Spleen (tissue), 11 donors: ENCODE data around the gene RBAK. TPM values are rescaled to one million over a fixed set of nuclear protein-coding genes. Genes with fewer than 3 reads are reported as not detected.

Source experiments
- DNase-seq: peaks from one replicate; pipeline ENCODE4 v3.0.0-alpha.2; 2020
- H3K27ac ChIP-seq, 8 donors: fragments of 200-600 bp; sonication (generic) in 7 of 8; 1 replicate in 4 of 8; 2 replicates in 4 of 8; pipeline versions ENCODE4 v1.5.0 to v1.8.0; 2016 to 2021; ENCODE audit warnings: inconsistent platforms in 4 of 8, mild to moderate bottlenecking in 4 of 8, moderate library complexity in 1 of 8
- H3K27me3 ChIP-seq, 7 donors: fragments of 200-600 bp; sonication (generic) in 6 of 7; replicated peaks in 1 of 7; 1 replicate in 4 of 7; 2 replicates in 3 of 7; pipeline versions ENCODE4 v1.5.0 to v1.8.0; 2016 to 2021; ENCODE audit warnings: inconsistent platforms in 3 of 7, mild to moderate bottlenecking in 1 of 7
- H3K36me3 ChIP-seq, 6 donors: fragments of 200-600 bp; sonication (generic) in 5 of 6; 1 replicate in 4 of 6; 2 replicates in 2 of 6; pipeline versions ENCODE4 v1.5.0 to v1.8.0; 2016 to 2021; ENCODE audit warnings: inconsistent platforms in 2 of 6
- H3K4me1 ChIP-seq, 6 donors: fragments of 200-600 bp; sonication (generic) in 5 of 6; 1 replicate in 3 of 6; 2 replicates in 3 of 6; pipeline versions ENCODE4 v1.5.0 to v1.8.0; 2016 to 2021; ENCODE audit warnings: inconsistent platforms in 3 of 6
- H3K4me3 ChIP-seq, 8 donors: fragments of 200-600 bp; sonication (generic) in 7 of 8; 1 replicate in 4 of 8; 2 replicates in 4 of 8; pipeline versions ENCODE4 v1.5.0 to v1.8.0; 2016 to 2021; ENCODE audit warnings: inconsistent platforms in 4 of 8, mild to moderate bottlenecking in 4 of 8, moderate library complexity in 2 of 8
- H3K9me3 ChIP-seq, 8 donors: fragments of 200-600 bp; sonication (generic) in 7 of 8; 1 replicate in 4 of 8; 2 replicates in 4 of 8; pipeline versions ENCODE4 v1.5.0 to v1.8.0; 2016 to 2021; ENCODE audit warnings: inconsistent platforms in 4 of 8
- POLR2A ChIP-seq, 3 donors: fragments of 450-650 bp; IDR thresholded peaks; one replicate each; pipeline ENCODE4 v1.5.1; 2017; ENCODE audit warnings: antibody characterized with exemption in 3 of 3, mild to moderate bottlenecking in 1 of 3
- POLR2AphosphoS5 ChIP-seq, 3 donors: sonication (generic); formaldehyde crosslinking; IDR thresholded peaks; one replicate each; pipeline ENCODE4 v1.5.1; 2017; ENCODE audit warnings: antibody characterized with exemption in 3 of 3
- WGBS, 5 donors: extraction: QIAGEN DNeasy Blood & Tissue Kit in 3 of 5; methylation state at CpG; one replicate each; pipeline versions ENCODE4 v1.1.5 to v1.1.7; 2013 to 2018; 5-methylcytosine and 5-hydroxymethylcytosine counted together
- intact Hi-C: fragments of 100-400 bp; cut with DNase I; formaldehyde crosslinking; loops from one replicate; pipeline ENCODE4 v1.15.0; 2023; ENCODE audit warnings: low total_unique reads
- polyA plus RNA-seq, 3 donors: library from polyadenylated mRNA; stranded (reverse); fragments of 200-250 nt; gene quantifications; one replicate each; pipeline ENCODE4 v1.2.1, GENCODE V29; 2013
- total RNA-seq, 7 donors: library from RNA; depleted of rRNA in 3 of 7; stranded (reverse); fragments of >200 nt in 3 of 7; fragmentation: NEBNext Ultra II Directional in 4 of 7; extraction: Animal tissue kit (Norgen Biotek cat#: 25700) in 4 of 7; gene quantifications; one replicate each; pipeline versions ENCODE4 v1.1.0 to v1.2.1, GENCODE V29; 2016 to 2021
- TF ChIP-seq, protein P1 (sequence below), 11 experiments: fragments of 200-600 bp in 7 of 11; fragments of 450-650 bp in 4 of 11; sonication (generic) in 4 of 11; IDR thresholded peaks in 8 of 11; conservative IDR thresholded peaks in 3 of 11; 1 replicate in 7 of 11; 2 replicates in 4 of 11; pipeline versions ENCODE4 v1.4.0 to v1.8.0; 2016 to 2021; ENCODE audit warnings: antibody characterized with exemption in 11 of 11, inconsistent platforms in 4 of 11, mild to moderate bottlenecking in 1 of 11
- donor health status: healthy with polysubstance abuse.
- donor health status: DM: no; HTN: no; CAD: no; lungs with moderate emphysema.
- donor health status: DM: no; HTN: no; CAD: no.
- donor health status: Bipolar disorder and iron deficiency.
- donor health status: healthy.
- donor health status: DM: no; HTN: no; CAD: no.
- donor health status: DM: yes; HTN: yes; CAD: no.

Gene RBAK
- total and polyA plus RNA-seq, 10 donors: 3.3 to 17.1 (median 12.2) TPM

GRCh38 chr7:5063698-5064097 lies 18.0 kb downstream of the RBAK start:
- intact Hi-C loops: no loop called here
- Histone ChIP-seq H3K27ac (no peak overlapping the region), H3K27me3 (no peaks in the 10 kb centered on the region), H3K4me3 (peak overlapping the region in 1 of 8 donors; percentile 32), H3K4me1 (no peaks in the 10 kb centered on the region), H3K9me3 (peaks cover 51 to 100% (median 100%) of the 10 kb centered on the region in 8 donors), H3K36me3 (peaks cover 51 to 94% (median 64%) of the 10 kb centered on the region in 6 donors)
- DNase-seq: no peak
- TF ChIP-seq POLR2A (IDR thresholded peaks at IDR 0.05) (no peak), POLR2AphosphoS5 (IDR thresholded peaks at IDR 0.05) (no peak)
- TF ChIP-seq, protein P1, sequence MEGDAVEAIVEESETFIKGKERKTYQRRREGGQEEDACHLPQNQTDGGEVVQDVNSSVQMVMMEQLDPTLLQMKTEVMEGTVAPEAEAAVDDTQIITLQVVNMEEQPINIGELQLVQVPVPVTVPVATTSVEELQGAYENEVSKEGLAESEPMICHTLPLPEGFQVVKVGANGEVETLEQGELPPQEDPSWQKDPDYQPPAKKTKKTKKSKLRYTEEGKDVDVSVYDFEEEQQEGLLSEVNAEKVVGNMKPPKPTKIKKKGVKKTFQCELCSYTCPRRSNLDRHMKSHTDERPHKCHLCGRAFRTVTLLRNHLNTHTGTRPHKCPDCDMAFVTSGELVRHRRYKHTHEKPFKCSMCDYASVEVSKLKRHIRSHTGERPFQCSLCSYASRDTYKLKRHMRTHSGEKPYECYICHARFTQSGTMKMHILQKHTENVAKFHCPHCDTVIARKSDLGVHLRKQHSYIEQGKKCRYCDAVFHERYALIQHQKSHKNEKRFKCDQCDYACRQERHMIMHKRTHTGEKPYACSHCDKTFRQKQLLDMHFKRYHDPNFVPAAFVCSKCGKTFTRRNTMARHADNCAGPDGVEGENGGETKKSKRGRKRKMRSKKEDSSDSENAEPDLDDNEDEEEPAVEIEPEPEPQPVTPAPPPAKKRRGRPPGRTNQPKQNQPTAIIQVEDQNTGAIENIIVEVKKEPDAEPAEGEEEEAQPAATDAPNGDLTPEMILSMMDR (IDR thresholded peaks at IDR 0.05 in 8 of 11, conservative IDR thresholded peaks at IDR 0.05 in 3 of 11): no peak
- 97 to 100% (median 98%) methylated on average over 2 of the region's 2 CpGs for WGBS, 5 donors

DNA sequence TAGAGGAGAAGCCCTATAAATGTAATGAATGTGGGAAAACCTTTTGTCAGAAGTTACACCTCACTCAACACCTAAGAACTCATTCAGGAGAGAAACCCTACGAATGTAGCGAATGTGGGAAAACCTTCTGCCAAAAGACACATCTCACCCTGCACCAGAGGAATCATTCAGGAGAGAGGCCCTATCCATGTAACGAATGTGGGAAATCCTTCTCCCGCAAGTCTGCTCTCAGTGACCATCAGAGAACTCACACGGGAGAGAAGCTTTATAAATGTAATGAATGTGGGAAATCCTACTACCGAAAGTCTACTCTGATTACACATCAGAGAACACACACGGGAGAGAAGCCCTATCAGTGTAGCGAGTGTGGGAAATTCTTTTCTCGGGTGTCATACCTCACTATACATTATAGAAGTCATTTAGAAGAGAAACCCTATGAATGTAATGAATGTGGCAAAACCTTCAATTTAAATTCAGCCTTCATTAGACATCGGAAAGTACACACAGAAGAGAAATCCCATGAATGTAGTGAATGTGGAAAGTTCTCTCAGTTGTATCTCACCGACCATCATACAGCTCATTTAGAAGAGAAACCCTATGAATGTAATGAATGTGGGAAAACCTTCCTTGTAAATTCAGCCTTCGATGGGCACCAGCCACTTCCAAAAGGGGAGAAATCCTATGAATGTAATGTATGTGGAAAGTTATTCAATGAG lies 18.9 kb downstream of the RBAK start:
- WGBS, 5 donors: 80 to 99% (median 98%) methylated on average over 12 of the region's 12 CpGs
- TF ChIP-seq, protein P1 (IDR thresholded peaks at IDR 0.05 in 8 of 11, conservative IDR thresholded peaks at IDR 0.05 in 3 of 11): no peak
- TF ChIP-seq POLR2A (IDR thresholded peaks at IDR 0.05) (no peak), POLR2AphosphoS5 (IDR thresholded peaks at IDR 0.05) (no peak)
- DNase-seq: no peak
- Histone ChIP-seq H3K27ac (no peak overlapping the region), H3K36me3 (peaks cover 43 to 85% (median 56%) of the 10 kb centered on the region in 6 donors), H3K4me3 (peak overlapping the region in 1 of 8 donors; percentile 32), H3K27me3 (no peaks in the 10 kb centered on the region), H3K9me3 (peaks cover 51 to 100% (median 100%) of the 10 kb centered on the region in 8 donors), H3K4me1 (no peaks in the 10 kb centered on the region)
- intact Hi-C loops: no loop called here

- H3K4me1 ChIP-seq: no peaks in the 10 kb centered on the region
- 94 to 98% (median 97%) methylated on average over 5 of the region's 5 CpGs for WGBS, 5 donors
- peak overlapping the region in 1 of 8 donors; percentile 32 for H3K4me3 ChIP-seq
- H3K36me3 ChIP-seq: peaks cover 38 to 80% (median 51%) of the 10 kb centered on the region in 6 donors
- H3K9me3 ChIP-seq: peaks cover 51 to 100% (median 100%) of the 10 kb centered on the region in 8 donors
- no peak for DNase-seq
- H3K27me3 ChIP-seq: no peaks in the 10 kb centered on the region
- H3K27ac ChIP-seq: no peak overlapping the region
- intact Hi-C loops: no loop called here
- TF ChIP-seq POLR2AphosphoS5 (IDR thresholded peaks at IDR 0.05) (no peak), POLR2A (IDR thresholded peaks at IDR 0.05) (no peak)
- TF ChIP-seq, protein P1 (IDR thresholded peaks at IDR 0.05 in 8 of 11, conservative IDR thresholded peaks at IDR 0.05 in 3 of 11): no peak
Observed at GRCh38 chr7:5065107-5065407, 19.4 kb downstream of the RBAK start.

DNA sequence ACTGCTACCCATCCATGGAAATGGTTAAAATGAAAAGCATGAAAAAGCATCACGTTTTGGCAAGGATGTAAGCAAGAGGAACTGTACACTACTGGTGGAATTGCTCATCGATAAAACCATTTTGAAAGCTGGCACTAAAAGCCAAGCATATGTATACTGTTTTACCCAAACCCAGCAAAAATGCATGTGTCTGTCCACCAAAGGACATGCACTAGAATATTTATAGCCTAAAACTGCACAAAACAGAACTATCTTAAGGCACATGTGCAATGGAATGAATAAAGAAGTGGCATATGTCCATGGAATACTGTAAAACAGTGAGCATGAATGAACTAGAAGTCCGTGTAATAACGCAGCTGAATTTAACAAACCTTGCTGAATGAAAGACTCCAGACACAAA lies 22.9 kb downstream of the RBAK start:
- Histone ChIP-seq H3K27ac (no peak overlapping the region), H3K4me1 (peaks cover 0 to 15% (median 4%) of the 10 kb centered on the region in 6 donors), H3K9me3 (peaks cover 38 to 91% (median 81%) of the 10 kb centered on the region in 8 donors), H3K4me3 (no peak overlapping the region), H3K36me3 (peaks cover 11 to 45% (median 16%) of the 10 kb centered on the region in 6 donors), H3K27me3 (peaks cover 0 to 21% (median 0%) of the 10 kb centered on the region in 7 donors)
- TF ChIP-seq POLR2A (IDR thresholded peaks at IDR 0.05) (no peak), POLR2AphosphoS5 (IDR thresholded peaks at IDR 0.05) (no peak)
- TF ChIP-seq, protein P1 (IDR thresholded peaks at IDR 0.05 in 8 of 11, conservative IDR thresholded peaks at IDR 0.05 in 3 of 11): no peak
- WGBS, 5 donors: 82 to 92% (median 91%) methylated on average over 4 of the region's 4 CpGs
- intact Hi-C loops: no loop called here
- no peak for DNase-seq
